ENCODE results near the gene SNRK. TPM values are rescaled to one million over a fixed set of nuclear protein-coding genes. Genes with fewer than 3 reads are reported as not detected.

The SNRK gene
- total RNA-seq, 1 donor from 2014 or later, result 23.6 TPM

- no peak for DNase-seq (ENCODE audit: extremely low spot score, unreplicated experiment)
- Mint-ChIP-seq H3K27me3 (no peaks in the 10 kb centered on the region), H3K36me3 (peaks cover 33% of the 10 kb centered on the region), H3K4me1 (ENCODE audit: unreplicated experiment) (peaks cover 16% of the 10 kb centered on the region), H3K27ac (no peak overlapping the region), H3K4me3 (no peak overlapping the region), H3K9me3 (no peaks in the 10 kb centered on the region)
- TF ChIP-seq CTCF (conservative IDR thresholded peaks at IDR 0.05), result no peak
These were observed 45.0 kb downstream of the SNRK start for GRCh38 chr3:43331381-43331780.

GRCh38 chr3:43334976-43335375, 48.6 kb downstream of the SNRK start:
- Mint-ChIP-seq H3K36me3 (peaks cover 51% of the 10 kb centered on the region), H3K27me3 (no peaks in the 10 kb centered on the region), H3K4me3 (no peak overlapping the region), H3K9me3 (peaks cover 8% of the 10 kb centered on the region), H3K27ac (no peak overlapping the region), H3K4me1 (ENCODE audit: unreplicated experiment) (no peaks in the 10 kb centered on the region)
- no peak for DNase-seq (ENCODE audit: extremely low spot score, unreplicated experiment)
- no peak for TF ChIP-seq CTCF (conservative IDR thresholded peaks at IDR 0.05)

- DNase-seq (ENCODE audit: extremely low spot score, unreplicated experiment), result no peak
- H3K4me3 Mint-ChIP-seq, result no peak overlapping the region
- no peaks in the 10 kb centered on the region for H3K4me1 Mint-ChIP-seq (ENCODE audit: unreplicated experiment)
- peaks cover 55% of the 10 kb centered on the region for H3K36me3 Mint-ChIP-seq
- H3K27me3 Mint-ChIP-seq, result no peaks in the 10 kb centered on the region
- peaks cover 10% of the 10 kb centered on the region for H3K9me3 Mint-ChIP-seq
- no peak for TF ChIP-seq CTCF (conservative IDR thresholded peaks at IDR 0.05)
- H3K27ac Mint-ChIP-seq, result no peak overlapping the region
These were observed 49.5 kb downstream of the SNRK start for GRCh38 chr3:43335799-43336198.

GRCh38 chr3:43338295-43338694, 52.0 kb downstream of the SNRK start:
- DNase-seq (ENCODE audit: extremely low spot score, unreplicated experiment), result no peak
- Mint-ChIP-seq H3K27me3 (no peaks in the 10 kb centered on the region), H3K9me3 (peaks cover 10% of the 10 kb centered on the region), H3K4me1 (ENCODE audit: unreplicated experiment) (peaks cover 6% of the 10 kb centered on the region), H3K27ac (no peak overlapping the region), H3K36me3 (peaks cover 46% of the 10 kb centered on the region), H3K4me3 (no peak overlapping the region)
- no peak for TF ChIP-seq CTCF (conservative IDR thresholded peaks at IDR 0.05)

- Mint-ChIP-seq H3K27ac (no peak overlapping the region), H3K4me3 (no peak overlapping the region), H3K4me1 (ENCODE audit: unreplicated experiment) (peaks cover 6% of the 10 kb centered on the region), H3K36me3 (peaks cover 53% of the 10 kb centered on the region), H3K9me3 (peaks cover 10% of the 10 kb centered on the region), H3K27me3 (no peaks in the 10 kb centered on the region)
- no peak for TF ChIP-seq CTCF (conservative IDR thresholded peaks at IDR 0.05)
- no peak for DNase-seq (ENCODE audit: extremely low spot score, unreplicated experiment)
These were observed 54.1 kb downstream of the SNRK start for GRCh38 chr3:43340403-43340802.

DNA sequence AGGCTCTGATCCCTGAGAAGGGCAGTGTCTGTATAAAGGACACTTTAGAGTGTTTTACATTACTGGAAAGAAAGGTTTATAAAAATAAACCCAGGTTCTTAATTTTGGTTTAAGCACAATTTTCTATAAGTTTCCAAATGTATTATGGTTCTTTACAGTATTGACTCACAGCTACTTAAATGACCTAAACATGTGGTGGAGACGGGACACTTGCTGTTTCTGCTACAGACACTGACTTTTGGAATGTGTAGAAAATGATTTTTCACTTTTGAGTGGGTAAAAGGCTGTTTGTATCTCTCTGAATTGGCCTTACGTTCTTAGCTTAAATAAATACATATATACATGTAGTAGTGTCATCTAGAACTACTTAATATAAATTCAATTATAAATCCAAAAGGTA, 55.4 kb downstream of the SNRK start:
- H3K27me3 Mint-ChIP-seq, result no peaks in the 10 kb centered on the region

More for the DNA sequence above, 55.4 kb downstream of the SNRK start:
- peaks cover 47% of the 10 kb centered on the region for H3K36me3 Mint-ChIP-seq
- no peak for TF ChIP-seq CTCF (conservative IDR thresholded peaks at IDR 0.05)
- no peak overlapping the region for H3K27ac Mint-ChIP-seq
- H3K4me1 Mint-ChIP-seq (ENCODE audit: unreplicated experiment), result peaks cover 6% of the 10 kb centered on the region
- peaks cover 10% of the 10 kb centered on the region for H3K9me3 Mint-ChIP-seq
- DNase-seq (ENCODE audit: extremely low spot score, unreplicated experiment), result no peak
- no peak overlapping the region for H3K4me3 Mint-ChIP-seq
